ENCODE measurements around the gene TWF2.

TWF2 gene

DNA sequence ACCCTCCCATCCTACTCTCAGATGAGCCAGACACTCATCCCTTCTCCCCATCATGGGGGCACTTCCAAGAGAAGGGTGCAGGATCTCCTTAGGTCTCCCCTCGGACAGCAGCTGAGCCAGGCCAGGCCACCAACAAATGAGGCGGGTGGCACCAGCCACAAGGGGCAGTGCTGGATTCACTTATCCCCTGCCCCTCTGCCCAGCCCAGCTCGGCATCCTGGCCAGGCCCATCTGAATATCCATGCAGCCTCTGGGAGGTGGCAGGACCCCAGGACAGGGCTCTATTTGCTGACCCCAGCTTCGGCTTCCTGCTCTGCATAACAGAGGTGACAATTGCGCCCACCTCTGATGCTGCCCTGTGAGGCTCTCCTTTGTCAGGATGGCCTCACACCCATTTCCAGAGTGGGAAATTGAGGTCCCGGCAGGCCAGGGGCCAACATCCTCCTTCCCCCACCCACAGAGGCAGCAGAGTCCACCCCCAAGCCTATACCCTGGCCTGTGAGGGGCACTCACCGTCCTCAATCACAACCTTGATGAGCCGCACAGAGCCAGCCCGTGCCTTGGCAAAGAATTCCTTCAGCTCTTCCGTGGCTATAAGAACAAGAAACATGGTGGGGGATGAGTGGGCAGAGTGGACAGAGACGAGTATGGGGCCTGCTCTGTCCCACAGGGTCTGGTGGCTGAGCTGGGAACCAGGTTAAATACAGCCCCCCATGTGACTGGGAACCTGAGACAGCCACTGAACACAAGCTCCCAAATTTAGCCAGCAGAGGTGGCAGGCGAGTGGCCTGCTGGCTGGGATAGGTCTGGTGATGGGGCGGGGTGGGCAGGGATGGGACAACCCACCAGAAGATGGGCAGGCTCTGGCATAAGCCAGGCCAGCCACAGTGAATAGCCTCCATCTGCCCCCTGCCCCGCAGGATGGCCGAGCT, 4.2 kb downstream of the TWF2 start:
- no peak for DNase-seq (ENCODE audit: low read depth in 1 of 2, low spot score in 1 of 2)
- Histone ChIP-seq H3K4me3 (replicated peaks; ENCODE audit: insufficient read depth, low read length) (no peak overlapping the region), H3K27me3 (ENCODE audit: insufficient read depth, poor library complexity, severe bottlenecking) (no peaks in the 10 kb centered on the region), H3K27ac (replicated peaks) (no peak overlapping the region)
- TF ChIP-seq, protein P1, sequence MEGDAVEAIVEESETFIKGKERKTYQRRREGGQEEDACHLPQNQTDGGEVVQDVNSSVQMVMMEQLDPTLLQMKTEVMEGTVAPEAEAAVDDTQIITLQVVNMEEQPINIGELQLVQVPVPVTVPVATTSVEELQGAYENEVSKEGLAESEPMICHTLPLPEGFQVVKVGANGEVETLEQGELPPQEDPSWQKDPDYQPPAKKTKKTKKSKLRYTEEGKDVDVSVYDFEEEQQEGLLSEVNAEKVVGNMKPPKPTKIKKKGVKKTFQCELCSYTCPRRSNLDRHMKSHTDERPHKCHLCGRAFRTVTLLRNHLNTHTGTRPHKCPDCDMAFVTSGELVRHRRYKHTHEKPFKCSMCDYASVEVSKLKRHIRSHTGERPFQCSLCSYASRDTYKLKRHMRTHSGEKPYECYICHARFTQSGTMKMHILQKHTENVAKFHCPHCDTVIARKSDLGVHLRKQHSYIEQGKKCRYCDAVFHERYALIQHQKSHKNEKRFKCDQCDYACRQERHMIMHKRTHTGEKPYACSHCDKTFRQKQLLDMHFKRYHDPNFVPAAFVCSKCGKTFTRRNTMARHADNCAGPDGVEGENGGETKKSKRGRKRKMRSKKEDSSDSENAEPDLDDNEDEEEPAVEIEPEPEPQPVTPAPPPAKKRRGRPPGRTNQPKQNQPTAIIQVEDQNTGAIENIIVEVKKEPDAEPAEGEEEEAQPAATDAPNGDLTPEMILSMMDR (IDR thresholded peaks at IDR 0.05; ENCODE audit: insufficient read depth, low read length): no peak
- TF ChIP-seq REST (IDR thresholded peaks at IDR 0.05; ENCODE audit: insufficient replicate concordance, low read depth) (no peak), POLR2AphosphoS5 (IDR thresholded peaks at IDR 0.05; ENCODE audit: low read depth) (no peak), GABPA (IDR thresholded peaks at IDR 0.05; ENCODE audit: low read depth) (no peak), SPI1 (IDR thresholded peaks at IDR 0.05; ENCODE audit: borderline replicate concordance, low read depth) (no peak)

DNA sequence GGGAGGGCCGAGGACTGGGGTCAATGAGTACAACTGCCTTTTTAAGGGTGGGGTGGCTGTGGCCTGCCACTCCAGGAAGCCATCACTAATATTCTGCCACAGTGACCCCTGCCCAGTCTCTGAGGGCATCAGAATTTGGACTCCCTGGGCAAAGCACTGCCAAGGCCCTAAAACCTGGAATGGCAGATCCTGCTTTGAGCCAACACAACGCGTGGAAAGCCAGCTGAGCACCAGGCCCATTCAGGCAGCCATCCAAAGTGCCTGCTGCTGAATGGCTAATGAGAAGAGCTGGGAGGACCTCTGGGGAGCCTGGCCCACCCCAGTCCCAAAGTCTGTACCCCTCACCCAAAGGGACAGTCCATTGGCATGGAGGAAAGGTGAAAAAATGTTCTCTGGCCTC, 5.0 kb downstream of the TWF2 start:
- no peaks in the 10 kb centered on the region for H3K27me3 ChIP-seq (ENCODE audit: insufficient read depth, poor library complexity, severe bottlenecking)
- TF ChIP-seq REST (IDR thresholded peaks at IDR 0.05; ENCODE audit: insufficient replicate concordance, low read depth): no peak
- TF ChIP-seq POLR2AphosphoS5 (IDR thresholded peaks at IDR 0.05; ENCODE audit: low read depth): no peak
- TF ChIP-seq, protein P1 (IDR thresholded peaks at IDR 0.05; ENCODE audit: insufficient read depth, low read length): no peak
- TF ChIP-seq SPI1 (IDR thresholded peaks at IDR 0.05; ENCODE audit: borderline replicate concordance, low read depth): no peak
- TF ChIP-seq GABPA (IDR thresholded peaks at IDR 0.05; ENCODE audit: low read depth): no peak
- no peak overlapping the region for H3K27ac ChIP-seq (replicated peaks)
- no peak overlapping the region for H3K4me3 ChIP-seq (replicated peaks; ENCODE audit: insufficient read depth, low read length)
- no peak for DNase-seq (ENCODE audit: low read depth in 1 of 2, low spot score in 1 of 2)

GRCh38 chr3:52233108-52233591, 5.8 kb downstream of the TWF2 start:
- Histone ChIP-seq H3K4me3 (replicated peaks; ENCODE audit: insufficient read depth, low read length) (no peak overlapping the region), H3K27me3 (ENCODE audit: insufficient read depth, poor library complexity, severe bottlenecking) (no peaks in the 10 kb centered on the region), H3K27ac (replicated peaks) (no peak overlapping the region)
- TF ChIP-seq REST (IDR thresholded peaks at IDR 0.05; ENCODE audit: insufficient replicate concordance, low read depth) (no peak), SPI1 (IDR thresholded peaks at IDR 0.05; ENCODE audit: borderline replicate concordance, low read depth) (no peak)
- DNase-seq (ENCODE audit: low read depth in 1 of 2, low spot score in 1 of 2): no peak
